ENCODE results near the gene BDNF.

DNA sequence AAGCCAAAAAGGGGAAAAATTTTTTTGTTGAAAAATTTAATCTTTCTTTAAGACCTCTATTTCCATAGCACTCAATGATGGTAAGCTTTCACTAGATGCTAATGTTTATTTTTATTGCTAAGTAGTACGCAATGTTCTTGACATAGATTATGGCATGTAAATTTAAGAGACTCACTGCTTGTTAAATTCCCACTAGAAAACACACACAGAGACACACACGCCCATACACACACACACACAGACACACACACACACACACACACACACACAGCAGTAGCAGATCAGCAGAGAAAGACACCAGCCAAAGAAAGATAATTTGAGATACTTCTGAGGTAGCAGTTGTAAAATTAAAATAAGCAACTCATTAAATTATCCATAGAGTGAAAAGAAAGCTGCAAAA, 16.0 kb upstream of the BDNF start:
- TF ChIP-seq, protein P1, sequence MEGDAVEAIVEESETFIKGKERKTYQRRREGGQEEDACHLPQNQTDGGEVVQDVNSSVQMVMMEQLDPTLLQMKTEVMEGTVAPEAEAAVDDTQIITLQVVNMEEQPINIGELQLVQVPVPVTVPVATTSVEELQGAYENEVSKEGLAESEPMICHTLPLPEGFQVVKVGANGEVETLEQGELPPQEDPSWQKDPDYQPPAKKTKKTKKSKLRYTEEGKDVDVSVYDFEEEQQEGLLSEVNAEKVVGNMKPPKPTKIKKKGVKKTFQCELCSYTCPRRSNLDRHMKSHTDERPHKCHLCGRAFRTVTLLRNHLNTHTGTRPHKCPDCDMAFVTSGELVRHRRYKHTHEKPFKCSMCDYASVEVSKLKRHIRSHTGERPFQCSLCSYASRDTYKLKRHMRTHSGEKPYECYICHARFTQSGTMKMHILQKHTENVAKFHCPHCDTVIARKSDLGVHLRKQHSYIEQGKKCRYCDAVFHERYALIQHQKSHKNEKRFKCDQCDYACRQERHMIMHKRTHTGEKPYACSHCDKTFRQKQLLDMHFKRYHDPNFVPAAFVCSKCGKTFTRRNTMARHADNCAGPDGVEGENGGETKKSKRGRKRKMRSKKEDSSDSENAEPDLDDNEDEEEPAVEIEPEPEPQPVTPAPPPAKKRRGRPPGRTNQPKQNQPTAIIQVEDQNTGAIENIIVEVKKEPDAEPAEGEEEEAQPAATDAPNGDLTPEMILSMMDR (IDR thresholded peaks at IDR 0.05): no peak
- TF ChIP-seq EP300 (IDR thresholded peaks at IDR 0.05): no peak
- TF ChIP-seq POLR2A (IDR thresholded peaks at IDR 0.05): no peak
